ENCODE measurements around the gene EPHA6. TPM values are rescaled to one million over a fixed set of nuclear protein-coding genes. Genes with fewer than 3 reads are reported as not detected.
"Not testable (repeated sequence)": the region's sequence is repeated elsewhere in the genome, so short reads cannot be mapped to it uniquely, and the experiment has no call there.

The EPHA6 gene
- total RNA-seq, 2 donors from 2014 or later, result 0.52 to 2.0 TPM

DNA sequence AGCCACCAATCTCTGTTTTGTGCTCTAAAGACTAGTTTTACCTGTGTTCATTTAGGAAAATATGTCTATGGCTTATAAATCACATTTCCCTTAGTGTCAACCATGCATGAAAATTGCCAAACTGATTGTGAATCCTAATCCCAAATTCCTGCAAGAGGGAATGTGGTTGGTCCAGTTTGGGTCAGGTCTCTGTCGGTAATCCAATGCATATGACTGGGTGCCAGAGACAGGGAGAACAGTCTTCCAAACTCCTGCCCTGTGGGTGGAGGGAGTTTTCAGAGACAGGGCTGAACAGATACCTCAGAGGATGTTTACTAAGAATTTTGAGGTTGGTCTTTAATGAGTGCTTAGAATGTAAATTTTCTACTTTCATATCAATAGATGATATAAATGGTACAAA is 649.6 kb downstream of the EPHA6 start:
- 18 to 24% methylated on average over 1 of the region's 1 CpG for WGBS, 2 donors

DNA sequence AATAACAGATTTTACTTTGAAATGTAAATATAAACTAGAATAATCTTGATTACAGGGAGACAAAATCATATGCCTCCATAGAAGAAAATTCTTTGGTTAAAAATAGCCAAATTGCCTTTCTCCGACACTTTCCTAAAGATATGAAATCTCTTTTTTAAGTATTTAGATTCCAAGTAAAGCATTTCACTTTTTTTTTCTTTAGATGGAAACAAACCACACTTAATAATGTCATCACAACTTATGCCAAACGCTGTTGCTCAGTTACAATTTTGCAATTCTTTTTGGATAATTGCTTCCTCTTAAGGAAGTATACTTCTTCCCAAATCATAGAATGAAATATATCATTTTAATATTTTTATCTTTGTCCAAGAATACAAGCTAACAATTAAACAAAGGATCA is 656.1 kb downstream of the EPHA6 start:
- TF ChIP-seq CTCF (IDR thresholded peaks at IDR 0.05) (no peak), POLR2A (IDR thresholded peaks at IDR 0.05) (no peak)
- H3K27ac ChIP-seq, result no peak overlapping the region
- ATAC-seq (no peak), DNase-seq (no peak)
- intact Hi-C loops (cut with DNase I), result no loop called here
- H3K4me3 ChIP-seq, result no peak overlapping the region
- no peaks in the 10 kb centered on the region for H3K9me3 ChIP-seq
- H3K27me3 ChIP-seq, result no peaks in the 10 kb centered on the region
- H3K36me3 ChIP-seq (replicated peaks in 1 of 2; ENCODE audit: insufficient read depth in 1 of 2, low read depth in 2 of 2), result no peaks in the 10 kb centered on the region
- WGBS, 2 donors, result 47 to 51% methylated on average over 2 of the region's 2 CpGs
- no peaks in the 10 kb centered on the region for H3K4me1 ChIP-seq

More for the DNA sequence above, 649.6 kb downstream of the EPHA6 start:
- H3K9me3 ChIP-seq, result no peaks in the 10 kb centered on the region
- no peak for TF ChIP-seq CTCF (IDR thresholded peaks at IDR 0.05)
- TF ChIP-seq POLR2A (IDR thresholded peaks at IDR 0.05), result no peak
- intact Hi-C loops (cut with DNase I), result no loop called here
- H3K4me1 ChIP-seq, result no peaks in the 10 kb centered on the region
- no peaks in the 10 kb centered on the region for H3K27me3 ChIP-seq
- H3K36me3 ChIP-seq (replicated peaks in 1 of 2; ENCODE audit: insufficient read depth in 1 of 2, low read depth in 2 of 2), result no peaks in the 10 kb centered on the region
- DNase-seq, result no peak
- H3K4me3 ChIP-seq, result no peak overlapping the region
- H3K27ac ChIP-seq, result no peak overlapping the region
- ATAC-seq, result no peak

- no peak overlapping the region for H3K27ac ChIP-seq
- no peak for TF ChIP-seq CTCF (IDR thresholded peaks at IDR 0.05)
- TF ChIP-seq POLR2A (IDR thresholded peaks at IDR 0.05), result no peak
- ATAC-seq (no peak), DNase-seq (no peak)
- no peaks in the 10 kb centered on the region for H3K4me1 ChIP-seq
- intact Hi-C loops (cut with DNase I), result no loop called here
- H3K27me3 ChIP-seq, result no peaks in the 10 kb centered on the region
- no peak overlapping the region for H3K4me3 ChIP-seq
- H3K36me3 ChIP-seq (replicated peaks in 1 of 2; ENCODE audit: insufficient read depth in 1 of 2, low read depth in 2 of 2), result no peaks in the 10 kb centered on the region
- no peaks in the 10 kb centered on the region for H3K9me3 ChIP-seq
Measured at GRCh38 chr3:97479740-97480139, 665.3 kb downstream of the EPHA6 start.

DNA sequence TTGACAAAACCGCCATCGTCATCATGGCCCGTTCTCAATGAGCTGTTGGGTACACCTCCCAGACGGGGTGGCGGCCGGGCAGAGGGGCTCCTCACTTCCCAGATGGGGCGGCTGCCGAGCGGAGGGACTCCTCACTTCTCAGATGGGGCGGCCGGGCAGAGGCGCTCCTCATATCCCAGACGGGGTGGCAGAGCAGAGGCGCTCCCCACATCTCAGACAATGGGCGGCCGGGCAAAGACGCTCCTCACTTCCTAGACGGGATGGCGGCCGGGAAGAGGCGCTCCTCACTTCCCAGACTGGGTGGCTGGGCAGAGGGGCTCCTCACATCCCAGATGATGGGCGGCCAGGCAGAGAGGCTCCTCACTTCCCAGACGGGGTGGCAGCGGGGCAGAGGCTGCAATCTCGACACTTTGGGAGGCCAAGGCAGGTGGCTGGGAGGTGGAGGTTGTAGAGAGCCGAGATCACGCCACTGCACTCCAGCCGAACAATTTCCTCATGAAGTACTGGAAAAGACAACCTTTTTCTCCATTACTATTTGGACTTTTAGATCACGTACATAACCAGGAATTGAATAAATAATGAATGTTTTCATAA is 666.4 kb downstream of the EPHA6 start:
- H3K27ac ChIP-seq; intact Hi-C loops (cut with DNase I); ATAC-seq; H3K27me3 ChIP-seq; H3K4me3 ChIP-seq; H3K4me1 ChIP-seq; H3K9me3 ChIP-seq; DNase-seq; H3K36me3 ChIP-seq (replicated peaks in 1 of 2; ENCODE audit: insufficient read depth in 1 of 2, low read depth in 2 of 2): not testable (repeated sequence)
- WGBS, 2 donors, result 87 to 92% methylated on average over 24 to 28 of the region's 29 CpGs

GRCh38 chr3:97481416-97481815 is 667.0 kb downstream of the EPHA6 start:
- H3K4me1 ChIP-seq, result no peaks in the 10 kb centered on the region
- intact Hi-C loops (cut with DNase I), result no loop called here
- DNase-seq (no peak), ATAC-seq (no peak)
- H3K36me3 ChIP-seq (replicated peaks in 1 of 2; ENCODE audit: insufficient read depth in 1 of 2, low read depth in 2 of 2), result no peaks in the 10 kb centered on the region
- H3K27me3 ChIP-seq, result no peaks in the 10 kb centered on the region
- H3K27ac ChIP-seq, result no peak overlapping the region
- TF ChIP-seq CTCF (IDR thresholded peaks at IDR 0.05), result no peak
- no peak for TF ChIP-seq POLR2A (IDR thresholded peaks at IDR 0.05)
- no peaks in the 10 kb centered on the region for H3K9me3 ChIP-seq
- 91 to 94% methylated on average over 13 to 26 of the region's 26 CpGs for WGBS, 2 donors
- H3K4me3 ChIP-seq, result no peak overlapping the region
